Measurements from ENCODE around the gene C6orf163.
"Not testable (repeated sequence)": the region's sequence is repeated elsewhere in the genome, so short reads cannot be mapped to it uniquely, and the experiment has no call there.

C6orf163 gene

DNA sequence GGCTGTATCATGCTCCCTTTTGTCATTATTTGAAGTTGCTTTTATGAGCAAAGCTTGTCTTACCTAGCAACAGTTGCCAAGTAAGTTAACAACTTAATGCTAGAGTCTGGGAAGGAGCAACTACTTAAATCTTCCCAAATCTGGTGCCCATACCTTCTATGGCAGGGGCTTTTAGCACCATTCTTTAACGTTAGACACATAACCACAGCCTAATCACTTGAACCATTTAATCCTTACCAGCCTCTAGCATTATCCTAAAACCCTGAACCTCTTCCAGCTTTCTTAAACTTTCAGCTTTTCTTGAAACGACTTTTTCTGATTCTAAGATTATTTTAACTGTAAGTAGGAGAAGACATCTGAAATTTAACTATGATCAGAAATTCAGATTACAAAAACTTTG is at the start of gene C6orf163:
C6orf163 (plus strand) TSS at position 83 of the 400 bp plus-strand sequence; CDS start at position 370, 287 bp downstream.
- no peak within 1 kb of the TSS for H3K4me3 ChIP-seq (ENCODE audit: low read depth, low read length)
- no peak for TF ChIP-seq CTCF (IDR thresholded peaks at IDR 0.05; ENCODE audit: borderline replicate concordance, insufficient read depth, low read depth, low read length)

- no peak overlapping the region for H3K4me3 ChIP-seq (ENCODE audit: low read depth, low read length)
- no peak for TF ChIP-seq CTCF (IDR thresholded peaks at IDR 0.05; ENCODE audit: borderline replicate concordance, insufficient read depth, low read depth, low read length)
Observed at GRCh38 chr6:87297119-87297518, 47.5 kb upstream of the C6orf163 start.

GRCh38 chr6:87301277-87301676 is 43.3 kb upstream of the C6orf163 start:
- H3K4me3 ChIP-seq (ENCODE audit: low read depth, low read length): not testable (repeated sequence)

DNA sequence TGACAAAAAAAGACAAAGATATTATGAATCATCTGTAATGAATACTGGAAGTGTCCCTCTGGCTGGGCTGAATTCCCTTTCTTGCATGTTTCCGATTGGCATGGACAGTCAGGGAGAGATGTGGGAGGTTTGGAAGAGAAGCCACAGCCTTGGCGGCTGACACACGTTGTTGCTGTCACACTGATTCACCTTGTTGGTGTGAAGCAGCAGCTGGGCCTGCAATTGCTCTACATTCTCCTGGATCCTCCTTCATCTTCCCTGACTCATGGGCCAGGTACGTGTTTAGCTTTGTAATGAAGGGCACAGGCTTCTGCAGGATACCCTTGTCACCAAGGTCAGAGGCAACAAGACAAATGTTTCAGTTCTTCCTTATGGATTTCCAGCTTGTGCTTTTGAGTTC is 35.6 kb upstream of the C6orf163 start:
- TF ChIP-seq CTCF (IDR thresholded peaks at IDR 0.05; ENCODE audit: borderline replicate concordance, insufficient read depth, low read depth, low read length): no peak
- no peak overlapping the region for H3K4me3 ChIP-seq (ENCODE audit: low read depth, low read length)

- H3K4me3 ChIP-seq (ENCODE audit: low read depth, low read length): no peak overlapping the region
- no peak for TF ChIP-seq CTCF (IDR thresholded peaks at IDR 0.05; ENCODE audit: borderline replicate concordance, insufficient read depth, low read depth, low read length)
Observed at GRCh38 chr6:87312860-87313259, 31.8 kb upstream of the C6orf163 start.

DNA sequence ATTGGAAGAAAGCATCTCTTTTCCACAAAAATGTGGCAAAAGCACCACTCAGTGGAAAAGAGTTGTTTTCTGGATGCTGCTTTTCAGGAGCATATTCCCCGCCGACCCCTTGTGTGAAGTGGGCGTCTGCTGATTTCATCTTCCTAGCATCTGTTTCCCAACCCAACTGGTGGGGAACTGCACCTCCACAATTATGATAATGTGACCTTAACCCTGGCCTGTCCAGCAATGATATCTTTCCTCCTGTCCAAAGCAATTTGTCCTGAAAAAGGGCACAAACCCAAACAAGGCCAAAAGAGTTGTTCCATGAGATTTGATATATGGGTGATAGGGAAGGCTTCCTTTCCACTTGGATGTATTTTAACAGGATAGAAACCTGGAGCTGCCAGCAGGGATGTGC is 29.5 kb upstream of the C6orf163 start:
- no peak for TF ChIP-seq CTCF (IDR thresholded peaks at IDR 0.05; ENCODE audit: borderline replicate concordance, insufficient read depth, low read depth, low read length)
- H3K4me3 ChIP-seq (ENCODE audit: low read depth, low read length): no peak overlapping the region

- no peak for TF ChIP-seq CTCF (IDR thresholded peaks at IDR 0.05; ENCODE audit: borderline replicate concordance, insufficient read depth, low read depth, low read length)
- H3K4me3 ChIP-seq (ENCODE audit: low read depth, low read length): no peak overlapping the region
Observed at GRCh38 chr6:87319271-87319987, 25.2 kb upstream of the C6orf163 start.

Data from GM12875 (cell line).